ENCODE results near the gene ETS2. TPM values are rescaled to one million over a fixed set of nuclear protein-coding genes. Genes with fewer than 3 reads are reported as not detected.
A peak's percentile ranks its signal among the peaks of the same experiment; 100 is the strongest.

The ETS2 gene
- total and polyA plus RNA-seq, 12 donors: 15.1 to 66.8 (median 44.6) TPM

DNA sequence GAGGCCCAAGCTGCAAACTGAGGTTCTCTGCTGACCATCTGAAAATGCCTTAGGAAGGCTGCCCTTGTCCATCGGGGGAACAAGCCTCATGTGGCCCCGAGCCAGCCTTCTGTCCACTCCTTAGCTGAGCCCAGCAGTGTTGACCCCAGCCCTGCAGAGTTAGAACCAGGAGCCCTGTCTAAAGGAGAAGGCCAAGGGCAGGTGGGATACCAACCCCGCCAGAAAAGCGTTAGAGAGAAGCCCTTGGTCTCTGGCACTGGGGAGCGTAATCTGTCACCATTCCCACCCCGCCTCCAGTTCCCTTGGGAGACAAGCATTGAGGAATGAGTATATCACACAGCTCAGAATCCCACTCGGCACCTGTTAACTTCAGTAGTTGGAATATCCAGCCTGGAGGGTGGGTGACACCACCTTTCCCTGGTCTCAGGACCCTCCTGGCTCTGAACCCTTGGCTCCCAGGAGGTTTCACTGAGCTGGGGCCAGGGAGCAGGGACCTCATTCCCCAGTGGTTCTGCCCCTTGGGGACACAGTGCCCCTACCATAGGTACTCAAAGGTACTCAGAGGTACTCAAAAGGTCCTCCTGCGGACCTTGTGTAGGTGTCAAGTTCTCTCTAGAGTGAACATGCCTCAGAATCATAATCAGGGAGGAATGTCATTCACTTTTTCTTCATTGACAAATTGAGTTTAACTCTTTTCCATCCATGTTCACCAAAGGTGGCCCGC lies 16.4 kb downstream of the ETS2 start:
- Histone ChIP-seq H3K27ac (peak overlapping the region in 1 of 5 donors; percentile 56), H3K9me3 (replicated peaks in 1 of 3) (peaks cover 0 to 5% (median 0%) of the 10 kb centered on the region in 3 donors), H3K4me3 (no peak overlapping the region), H3K27me3 (no peaks in the 10 kb centered on the region), H3K36me3 (replicated peaks in 1 of 2) (peaks cover 0 to 76% of the 10 kb centered on the region in 2 donors), H3K4me1 (replicated peaks in 1 of 2) (peaks cover 4 to 10% of the 10 kb centered on the region in 2 donors)
- intact Hi-C loops (cut with DNase I): no loop called here
- WGBS, 4 donors: 87 to 96% (median 92%) methylated on average over 4 to 9 of the region's 9 CpGs
- TF ChIP-seq, protein P1, sequence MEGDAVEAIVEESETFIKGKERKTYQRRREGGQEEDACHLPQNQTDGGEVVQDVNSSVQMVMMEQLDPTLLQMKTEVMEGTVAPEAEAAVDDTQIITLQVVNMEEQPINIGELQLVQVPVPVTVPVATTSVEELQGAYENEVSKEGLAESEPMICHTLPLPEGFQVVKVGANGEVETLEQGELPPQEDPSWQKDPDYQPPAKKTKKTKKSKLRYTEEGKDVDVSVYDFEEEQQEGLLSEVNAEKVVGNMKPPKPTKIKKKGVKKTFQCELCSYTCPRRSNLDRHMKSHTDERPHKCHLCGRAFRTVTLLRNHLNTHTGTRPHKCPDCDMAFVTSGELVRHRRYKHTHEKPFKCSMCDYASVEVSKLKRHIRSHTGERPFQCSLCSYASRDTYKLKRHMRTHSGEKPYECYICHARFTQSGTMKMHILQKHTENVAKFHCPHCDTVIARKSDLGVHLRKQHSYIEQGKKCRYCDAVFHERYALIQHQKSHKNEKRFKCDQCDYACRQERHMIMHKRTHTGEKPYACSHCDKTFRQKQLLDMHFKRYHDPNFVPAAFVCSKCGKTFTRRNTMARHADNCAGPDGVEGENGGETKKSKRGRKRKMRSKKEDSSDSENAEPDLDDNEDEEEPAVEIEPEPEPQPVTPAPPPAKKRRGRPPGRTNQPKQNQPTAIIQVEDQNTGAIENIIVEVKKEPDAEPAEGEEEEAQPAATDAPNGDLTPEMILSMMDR (IDR thresholded peaks at IDR 0.05): no peak
- TF ChIP-seq POLR2A (IDR thresholded peaks at IDR 0.05): no peak
- DNase-seq: no peak

DNA sequence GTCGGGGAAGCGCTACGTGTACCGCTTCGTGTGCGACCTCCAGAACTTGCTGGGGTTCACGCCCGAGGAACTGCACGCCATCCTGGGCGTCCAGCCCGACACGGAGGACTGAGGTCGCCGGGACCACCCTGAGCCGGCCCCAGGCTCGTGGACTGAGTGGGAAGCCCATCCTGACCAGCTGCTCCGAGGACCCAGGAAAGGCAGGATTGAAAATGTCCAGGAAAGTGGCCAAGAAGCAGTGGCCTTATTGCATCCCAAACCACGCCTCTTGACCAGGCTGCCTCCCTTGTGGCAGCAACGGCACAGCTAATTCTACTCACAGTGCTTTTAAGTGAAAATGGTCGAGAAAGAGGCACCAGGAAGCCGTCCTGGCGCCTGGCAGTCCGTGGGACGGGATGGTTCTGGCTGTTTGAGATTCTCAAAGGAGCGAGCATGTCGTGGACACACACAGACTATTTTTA lies 17.1 kb downstream of the ETS2 start:
- Histone ChIP-seq H3K27ac (peak overlapping the region in 1 of 5 donors; percentile 56), H3K4me3 (no peak overlapping the region), H3K36me3 (replicated peaks in 1 of 2) (peaks cover 0 to 69% of the 10 kb centered on the region in 2 donors), H3K27me3 (no peaks in the 10 kb centered on the region), H3K4me1 (replicated peaks in 1 of 2) (peaks cover 0 to 5% of the 10 kb centered on the region in 2 donors), H3K9me3 (replicated peaks in 1 of 3) (peaks cover 0 to 5% (median 0%) of the 10 kb centered on the region in 3 donors)
- TF ChIP-seq POLR2A (IDR thresholded peaks at IDR 0.05): no peak
- TF ChIP-seq, protein P1 (IDR thresholded peaks at IDR 0.05): no peak
- DNase-seq: no peak
- 80 to 84% (median 82%) methylated on average over 21 to 26 of the region's 26 CpGs for WGBS, 4 donors
- intact Hi-C loops (cut with DNase I): no loop called here

DNA sequence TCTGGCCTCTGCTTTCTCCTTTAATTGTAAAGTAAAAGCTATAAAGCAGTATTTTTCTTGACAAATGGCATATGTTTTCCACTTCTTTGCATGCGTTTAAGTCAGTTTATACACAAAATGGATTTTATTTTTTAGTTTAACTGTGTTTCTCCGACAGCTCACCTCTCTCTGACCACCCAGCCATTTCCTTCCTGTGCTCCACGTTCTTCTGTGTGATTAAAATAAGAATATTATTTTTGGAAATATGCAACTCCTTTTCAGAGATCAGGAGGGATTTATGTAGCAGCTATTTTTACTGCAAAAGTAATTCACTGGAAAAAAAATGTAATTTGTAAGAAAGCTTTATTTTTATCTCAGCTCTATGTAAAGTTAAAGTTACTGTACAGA lies 18.0 kb downstream of the ETS2 start:
- Histone ChIP-seq H3K4me3 (no peak overlapping the region), H3K36me3 (replicated peaks in 1 of 2) (peaks cover 0 to 59% of the 10 kb centered on the region in 2 donors), H3K27me3 (no peaks in the 10 kb centered on the region), H3K9me3 (replicated peaks in 1 of 3) (peaks cover 0 to 5% (median 0%) of the 10 kb centered on the region in 3 donors), H3K27ac (peak overlapping the region in 1 of 5 donors; percentile 12), H3K4me1 (replicated peaks in 1 of 2) (no peaks in the 10 kb centered on the region)
- intact Hi-C loops (cut with DNase I): no loop called here
- no peak for DNase-seq
- TF ChIP-seq, protein P1 (IDR thresholded peaks at IDR 0.05): no peak
- TF ChIP-seq POLR2A (IDR thresholded peaks at IDR 0.05): no peak
- 54 to 60% (median 56%) methylated on average over 3 of the region's 3 CpGs for WGBS, 4 donors

DNA sequence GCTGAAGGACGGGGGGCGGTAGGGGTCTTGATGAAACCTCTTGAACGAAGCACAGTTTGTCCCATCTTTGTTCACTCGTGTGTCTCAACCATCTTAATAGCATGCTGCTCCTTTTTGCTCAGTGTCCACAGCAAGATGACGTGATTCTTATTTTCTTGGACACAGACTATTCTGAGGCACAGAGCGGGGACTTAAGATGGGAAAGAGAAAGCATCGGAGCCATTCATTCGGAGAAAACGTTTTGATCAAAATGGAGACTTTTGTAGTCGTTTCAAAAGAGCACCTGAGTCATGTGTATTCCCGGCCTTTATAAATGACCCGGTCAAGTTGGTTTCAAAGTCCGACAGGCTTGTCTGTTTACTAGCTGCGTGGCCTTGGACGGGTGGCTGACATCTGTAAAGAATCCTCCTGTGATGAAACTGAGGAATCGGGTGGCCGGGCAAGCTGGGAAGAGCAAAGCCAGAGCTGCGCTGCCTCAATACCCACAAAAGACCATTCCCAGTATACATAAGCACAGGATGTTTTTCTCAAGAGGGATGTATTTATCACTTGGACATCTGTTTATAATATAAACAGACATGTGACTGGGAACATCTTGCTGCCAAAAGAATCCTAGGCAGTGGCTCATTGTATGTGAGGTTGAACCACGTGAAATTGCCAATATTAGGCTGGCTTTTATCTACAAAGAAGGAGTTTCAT lies 18.5 kb downstream of the ETS2 start:
- peak overlapping the region in 2 of 5 donors; percentile 12 to 23 for H3K27ac ChIP-seq
- H3K27me3 ChIP-seq: no peaks in the 10 kb centered on the region
- DNase-seq: peak in 1 of 7 donors; percentile 27
- intact Hi-C loops (cut with DNase I): no loop called here
- TF ChIP-seq, protein P1 (IDR thresholded peaks at IDR 0.05): no peak
- TF ChIP-seq POLR2A (IDR thresholded peaks at IDR 0.05): no peak
- H3K36me3 ChIP-seq (replicated peaks in 1 of 2): peaks cover 0 to 54% of the 10 kb centered on the region in 2 donors
- WGBS, 4 donors: 68 to 83% (median 71%) methylated on average over 19 of the region's 19 CpGs
- peaks cover 0 to 5% (median 0%) of the 10 kb centered on the region in 3 donors for H3K9me3 ChIP-seq (replicated peaks in 1 of 3)
- H3K4me1 ChIP-seq (replicated peaks in 1 of 2): no peaks in the 10 kb centered on the region
- no peak overlapping the region for H3K4me3 ChIP-seq
